SW480 (cell line): ENCODE measurements around the gene PWWP2B.
"Not testable (repeated sequence)": the region's sequence is repeated elsewhere in the genome, so short reads cannot be mapped to it uniquely, and the experiment has no call there.

Experiments used
- DNase-seq: peaks from one replicate; pipeline ENCODE4 v3.0.0-alpha.2; 2016; ENCODE audit warnings: low spot score

Gene PWWP2B

GRCh38 chr10:132397036-132397541 is at the start of gene PWWP2B:
Gene PWWP2B (plus strand): TSS chr10:132397200. CDS start chr10:132397227, 27 bp downstream.
- DNase-seq: no peak

- DNase-seq: no peak
Observed at GRCh38 chr10:132347211-132347930, 49.6 kb upstream of the PWWP2B start.

GRCh38 chr10:132347931-132348267 is 49.1 kb upstream of the PWWP2B start:
- no peak for DNase-seq

GRCh38 chr10:132349766-132350165 is 47.2 kb upstream of the PWWP2B start:
- DNase-seq: no peak

GRCh38 chr10:132350391-132350790 is 46.6 kb upstream of the PWWP2B start:
- DNase-seq: no peak

- no peak for DNase-seq
Observed at GRCh38 chr10:132350946-132351345, 46.1 kb upstream of the PWWP2B start.

GRCh38 chr10:132351611-132352010 is 45.4 kb upstream of the PWWP2B start:
- DNase-seq: no peak

GRCh38 chr10:132352462-132353308 is 44.3 kb upstream of the PWWP2B start:
- DNase-seq: not testable (repeated sequence)

- DNase-seq: no peak
Observed at GRCh38 chr10:132353456-132354355, 43.3 kb upstream of the PWWP2B start.

- no peak for DNase-seq
Observed at GRCh38 chr10:132354356-132355094, 42.5 kb upstream of the PWWP2B start.

- no peak for DNase-seq
Observed at GRCh38 chr10:132355297-132355696, 41.7 kb upstream of the PWWP2B start.

- no peak for DNase-seq
Observed at GRCh38 chr10:132355754-132356153, 41.2 kb upstream of the PWWP2B start.

- no peak for DNase-seq
Observed at GRCh38 chr10:132356621-132357195, 40.3 kb upstream of the PWWP2B start.

GRCh38 chr10:132357286-132358058 is 39.5 kb upstream of the PWWP2B start:
- no peak for DNase-seq

GRCh38 chr10:132359305-132360040 is 37.5 kb upstream of the PWWP2B start:
- DNase-seq: no peak

- no peak for DNase-seq
Observed at GRCh38 chr10:132360766-132361447, 36.1 kb upstream of the PWWP2B start.

- DNase-seq: no peak
Observed at GRCh38 chr10:132361581-132362101, 35.4 kb upstream of the PWWP2B start.

GRCh38 chr10:132362151-132362611 is 34.8 kb upstream of the PWWP2B start:
- no peak for DNase-seq

GRCh38 chr10:132363376-132363775 is 33.6 kb upstream of the PWWP2B start:
- no peak for DNase-seq
